Measurements from ENCODE around the gene TRAPPC3.

DNA sequence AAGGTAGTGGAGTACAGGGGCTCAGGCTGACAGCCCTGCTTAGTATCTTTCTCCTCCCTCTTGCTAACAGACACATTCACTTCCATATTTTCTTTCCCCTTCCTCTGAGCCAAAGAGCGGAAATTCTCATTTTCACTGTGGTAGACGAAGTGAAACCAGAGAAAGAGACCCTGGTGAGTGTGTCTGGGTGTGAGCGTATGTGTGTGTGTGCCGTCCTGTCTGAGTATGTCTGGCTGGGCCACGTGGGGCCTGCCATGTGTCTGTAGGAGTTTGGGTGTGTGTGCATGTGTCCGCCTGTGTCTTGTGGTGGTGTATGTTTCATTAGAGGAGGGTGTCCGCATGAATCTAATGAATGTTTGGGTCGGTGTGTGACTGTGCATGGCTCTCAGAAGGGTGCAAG, 25.9 kb downstream of the TRAPPC3 start:
- TF ChIP-seq CTCF (tag by site-specific recombination; IDR thresholded peaks at IDR 0.05) (no peak), ZFP41 (tag by site-specific recombination; IDR thresholded peaks at IDR 0.05; ENCODE audit: borderline replicate concordance) (no peak), ZBTB44 (tag by site-specific recombination; IDR thresholded peaks at IDR 0.05) (no peak), ZNF24 (tag by site-specific recombination; IDR thresholded peaks at IDR 0.05) (no peak), TCF7L2 (IDR thresholded peaks at IDR 0.05; ENCODE audit: borderline replicate concordance, low read depth, low read length) (no peak), ZNF16 (tag by site-specific recombination; IDR thresholded peaks at IDR 0.05; ENCODE audit: low read depth) (no peak), ZNF791 (tag by site-specific recombination; IDR thresholded peaks at IDR 0.05) (no peak), ZNF169 (tag by site-specific recombination; IDR thresholded peaks at IDR 0.05) (no peak)
